GM12864 (cell line): ENCODE results near the gene SPPL3.

ENCODE experiments used
- DNase-seq: peaks from one replicate; pipeline ENCODE4 v3.0.0-alpha.2; 2011; ENCODE audit warnings: low read depth
- H3K4me3 ChIP-seq: 2 replicates; pipeline ENCODE4 v1.5.1; 2011; ENCODE audit warnings: mild to moderate bottlenecking, low read depth, low read length, control low read depth
- CTCF ChIP-seq: IDR thresholded peaks from 2 replicates; pipeline ENCODE4 v1.5.1; 2011; ENCODE audit warnings: low read depth, mild to moderate bottlenecking, moderate library complexity, low read length, control low read depth, inconsistent platforms; ENCODE audit errors: missing control alignments

The SPPL3 gene

GRCh38 chr12:120726510-120726793 is 177.7 kb downstream of the SPPL3 start:
- peak overlapping the region; percentile 67; the same call in 1 of the 2 replicates for H3K4me3 ChIP-seq
- TF ChIP-seq CTCF = no peak
- no peak for DNase-seq

- peak within 1 kb of the TSS; percentile 67 for H3K4me3 ChIP-seq
- TF ChIP-seq CTCF = peak; percentile 8
- DNase-seq = peak; percentile 38
Observed at GRCh38 chr12:120725659-120726509, 178.3 kb downstream of the SPPL3 start, which contains the start of gene ACADS. Gene ACADS (plus strand): TSS chr12:120725826. CDS start chr12:120725886, 60 bp downstream.

- DNase-seq = no peak
- peak overlapping the region; percentile 67 for H3K4me3 ChIP-seq
- no peak for TF ChIP-seq CTCF
Observed at GRCh38 chr12:120725151-120725658, 179.0 kb downstream of the SPPL3 start.

GRCh38 chr12:120724720-120725119 is 179.4 kb downstream of the SPPL3 start:
- no peak for DNase-seq
- TF ChIP-seq CTCF = no peak
- H3K4me3 ChIP-seq = no peak overlapping the region

- no peak for DNase-seq
- TF ChIP-seq CTCF = no peak
- H3K4me3 ChIP-seq = no peak overlapping the region
Observed at GRCh38 chr12:120722784-120723183, 181.4 kb downstream of the SPPL3 start.

- TF ChIP-seq CTCF = no peak
- no peak for DNase-seq
- H3K4me3 ChIP-seq = no peak overlapping the region
Observed at GRCh38 chr12:120721866-120722265, 182.3 kb downstream of the SPPL3 start.
